Neuron (in vitro differentiated cells): ENCODE results near the gene SMPD1.
A peak's percentile ranks its signal among the peaks of the same experiment; 100 is the strongest.

Source experiments
- H2AFZ ChIP-seq: one replicate; pipeline ENCODE4 v1.6.1; 2013; ENCODE audit warnings: low read depth, mild to moderate bottlenecking, inconsistent platforms, low read length, moderate library complexity
- H3K27me3 ChIP-seq: one replicate; pipeline ENCODE4 v1.6.1; 2013; ENCODE audit warnings: low read length; ENCODE audit not compliant: insufficient read depth
- H3K36me3 ChIP-seq: one replicate; pipeline ENCODE4 v1.6.1; 2013; ENCODE audit warnings: low read length; ENCODE audit not compliant: insufficient read depth
- H3K4me1 ChIP-seq: one replicate; pipeline ENCODE4 v1.6.1; 2013; ENCODE audit warnings: low read length; ENCODE audit not compliant: insufficient read depth
- H3K4me3 ChIP-seq: 2 replicates; pipeline ENCODE4 v1.5.1; 2013; ENCODE audit warnings: mild to moderate bottlenecking, low read length, moderate library complexity
- H3K9me3 ChIP-seq: one replicate; pipeline ENCODE4 v1.6.1; 2013; ENCODE audit warnings: low read length

Gene SMPD1

DNA sequence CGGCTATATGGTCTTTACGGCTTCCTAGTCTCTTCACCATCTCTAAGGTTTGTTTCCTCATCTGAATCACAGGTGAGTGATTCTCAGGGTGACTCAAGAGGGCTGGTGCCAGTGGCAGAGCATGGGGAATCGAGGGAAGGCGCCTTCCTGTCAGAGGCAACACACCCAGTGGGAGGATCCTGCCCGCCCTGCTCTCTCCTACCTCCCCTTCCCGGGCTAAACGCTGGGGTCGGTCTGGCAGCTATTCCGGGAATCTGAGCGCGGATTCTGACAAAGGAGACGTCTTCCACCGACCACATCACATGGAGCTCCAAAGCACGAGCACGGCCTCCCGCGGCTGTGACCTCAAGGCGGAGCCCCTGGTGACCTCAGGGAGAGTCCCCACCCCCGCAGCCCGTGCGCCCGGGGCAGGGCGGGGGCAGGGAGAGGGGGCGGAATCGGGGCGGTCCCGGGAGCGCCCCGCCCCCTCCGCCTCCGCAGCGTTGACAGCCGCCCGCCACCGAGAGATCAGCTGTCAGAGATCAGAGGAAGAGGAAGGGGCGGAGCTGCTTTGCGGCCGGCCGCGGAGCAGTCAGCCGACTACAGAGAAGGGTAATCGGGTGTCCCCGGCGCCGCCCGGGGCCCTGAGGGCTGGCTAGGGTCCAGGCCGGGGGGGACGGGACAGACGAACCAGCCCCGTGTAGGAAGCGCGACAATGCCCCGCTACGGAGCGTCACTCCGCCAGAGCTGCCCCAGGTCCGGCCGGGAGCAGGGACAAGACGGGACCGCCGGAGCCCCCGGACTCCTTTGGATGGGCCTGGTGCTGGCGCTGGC is at the start of gene SMPD1:
Gene SMPD1, plus strand, starts transcription at position 570 of the 813 bp plus-strand sequence. Its CDS starts 125 bp downstream, at position 695.
- H3K4me3 ChIP-seq = peak within 1 kb of the TSS; percentile 67
- H3K27me3 ChIP-seq = no peaks in the 10 kb centered on the region
- H3K36me3 ChIP-seq = peaks cover 8% of the 10 kb centered on the region
- H2AFZ ChIP-seq = peak within 1 kb of the TSS; percentile 77
- H3K9me3 ChIP-seq = no peaks in the 10 kb centered on the region
- peaks cover 23% of the 10 kb centered on the region for H3K4me1 ChIP-seq

DNA sequence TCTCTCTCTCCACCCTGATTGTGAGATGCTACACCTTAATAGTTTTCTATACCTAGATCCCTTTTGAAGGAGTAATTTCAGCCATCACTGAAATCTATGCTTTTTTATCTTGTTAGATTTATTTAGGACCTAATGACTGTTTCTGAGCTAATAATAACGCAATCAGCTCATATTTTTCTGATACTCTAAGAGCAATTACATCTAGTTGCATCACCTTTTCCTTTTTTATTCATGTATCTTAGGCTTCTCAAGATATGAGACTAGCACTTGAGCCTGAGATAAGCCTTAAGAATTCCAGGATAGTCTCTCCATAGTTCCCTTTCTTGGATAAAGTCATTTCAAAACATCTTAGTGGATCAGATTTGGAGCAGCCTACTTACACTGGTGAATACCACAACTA is 44.9 kb upstream of the SMPD1 start:
- Histone ChIP-seq H3K36me3 (no peaks in the 10 kb centered on the region), H3K27me3 (peaks cover 7% of the 10 kb centered on the region), H3K9me3 (no peaks in the 10 kb centered on the region), H3K4me3 (no peak overlapping the region), H2AFZ (no peak overlapping the region), H3K4me1 (no peaks in the 10 kb centered on the region)

DNA sequence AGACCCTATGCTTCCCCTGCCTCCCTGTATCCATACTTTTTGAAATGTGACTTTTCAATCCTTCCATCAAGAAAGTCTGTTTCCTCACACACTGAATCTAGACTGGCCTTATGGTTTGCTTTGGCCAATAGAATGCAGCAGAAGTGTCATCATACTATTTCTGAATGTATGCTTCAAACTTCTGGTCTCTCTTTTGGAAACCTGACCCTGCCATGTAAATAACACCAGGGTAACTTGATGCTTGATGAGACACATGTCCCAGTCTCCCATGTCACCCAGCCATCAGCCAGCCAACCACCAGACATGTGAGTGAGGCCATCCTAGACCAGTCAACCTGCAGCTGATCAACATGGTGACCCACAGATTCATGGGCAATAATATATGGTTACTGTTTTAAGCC is 40.2 kb upstream of the SMPD1 start:
- no peak overlapping the region for H2AFZ ChIP-seq
- no peaks in the 10 kb centered on the region for H3K36me3 ChIP-seq
- H3K4me3 ChIP-seq = no peak overlapping the region
- H3K9me3 ChIP-seq = no peaks in the 10 kb centered on the region
- peaks cover 6% of the 10 kb centered on the region for H3K27me3 ChIP-seq
- H3K4me1 ChIP-seq = no peaks in the 10 kb centered on the region

DNA sequence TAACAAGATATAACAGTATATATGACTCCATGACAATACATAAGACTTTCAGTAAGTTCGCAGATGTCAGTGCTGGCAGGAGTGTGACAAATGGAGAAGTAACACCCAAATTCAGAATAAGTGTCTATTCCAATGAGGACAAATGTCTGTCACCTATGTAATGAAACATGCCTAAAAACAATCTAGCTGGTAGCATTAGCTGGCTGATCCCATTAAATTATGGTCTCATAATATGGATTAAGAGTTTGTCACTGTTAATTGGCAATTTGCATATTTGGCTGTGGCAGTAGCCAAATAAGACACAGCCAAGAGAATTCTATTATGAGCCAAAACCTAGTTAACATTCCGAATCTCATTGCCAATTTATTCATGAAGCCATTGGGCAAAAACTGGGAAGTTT is 39.8 kb upstream of the SMPD1 start:
- peaks cover 6% of the 10 kb centered on the region for H3K27me3 ChIP-seq
- no peaks in the 10 kb centered on the region for H3K9me3 ChIP-seq
- H3K36me3 ChIP-seq = no peaks in the 10 kb centered on the region
- no peak overlapping the region for H2AFZ ChIP-seq
- H3K4me1 ChIP-seq = no peaks in the 10 kb centered on the region
- no peak overlapping the region for H3K4me3 ChIP-seq

DNA sequence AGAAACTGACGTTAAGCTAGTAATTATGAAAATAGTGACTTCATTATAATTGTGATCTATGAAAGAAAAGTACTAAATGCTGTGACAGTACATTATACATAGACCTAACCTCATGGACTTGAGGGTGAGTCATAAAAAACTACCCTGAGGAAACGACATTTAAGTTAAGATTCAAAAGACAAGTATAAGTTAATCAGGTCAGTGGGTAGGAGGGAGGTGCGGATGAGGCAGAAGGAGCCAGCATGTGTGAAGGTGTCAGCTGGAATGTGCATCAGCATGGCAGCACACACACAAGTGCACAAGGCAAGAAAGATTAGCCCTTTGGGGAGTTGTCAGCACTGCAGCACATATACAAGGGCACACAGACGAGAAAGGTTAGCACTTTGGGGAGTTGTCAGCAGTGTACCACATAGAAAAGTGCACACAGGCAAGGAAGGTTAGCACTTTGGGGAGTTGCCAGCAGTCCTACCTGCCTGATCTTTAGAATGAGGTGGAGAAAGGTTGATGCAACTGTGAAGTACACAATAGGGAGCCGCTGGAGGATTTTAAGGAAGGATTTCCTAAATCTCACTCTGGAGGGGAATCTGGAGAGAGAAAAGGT is 38.4 kb upstream of the SMPD1 start:
- Histone ChIP-seq H3K9me3 (no peaks in the 10 kb centered on the region), H3K36me3 (no peaks in the 10 kb centered on the region), H3K4me3 (no peak overlapping the region), H3K27me3 (peaks cover 6% of the 10 kb centered on the region), H3K4me1 (no peaks in the 10 kb centered on the region), H2AFZ (no peak overlapping the region)

DNA sequence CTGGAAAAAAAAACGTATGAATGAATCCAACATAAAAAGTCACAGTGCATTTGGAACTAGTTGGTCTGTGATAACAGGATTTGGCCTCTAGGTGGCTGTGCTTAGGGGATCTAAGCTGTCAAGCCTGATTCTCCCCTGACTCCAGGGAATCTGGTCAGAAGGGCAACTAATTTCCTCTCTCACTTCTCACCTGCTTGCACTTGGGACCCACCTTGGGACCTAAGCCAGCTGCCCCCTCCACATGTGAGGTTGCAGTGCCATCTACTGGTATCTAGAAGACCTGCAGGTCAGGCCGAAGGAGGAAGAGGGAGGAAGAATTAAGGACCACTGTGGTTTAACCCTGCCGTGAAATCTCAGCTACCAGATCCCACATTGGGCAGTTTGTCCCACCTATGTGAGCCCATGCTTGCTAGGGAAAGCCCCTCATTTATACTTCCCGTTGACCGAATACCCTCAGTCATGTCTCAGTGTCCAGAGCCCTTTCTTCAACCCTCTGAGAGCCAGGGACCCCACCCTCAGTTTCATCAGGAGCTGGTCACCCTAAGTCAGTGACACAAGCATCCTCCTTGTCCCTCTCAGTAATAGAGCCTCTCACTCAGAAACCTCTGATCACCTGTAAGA is 36.8 kb upstream of the SMPD1 start:
- H3K9me3 ChIP-seq = no peaks in the 10 kb centered on the region
- H2AFZ ChIP-seq = no peak overlapping the region
- peaks cover 10% of the 10 kb centered on the region for H3K27me3 ChIP-seq
- peaks cover 6% of the 10 kb centered on the region for H3K4me1 ChIP-seq
- no peaks in the 10 kb centered on the region for H3K36me3 ChIP-seq
- no peak overlapping the region for H3K4me3 ChIP-seq

DNA sequence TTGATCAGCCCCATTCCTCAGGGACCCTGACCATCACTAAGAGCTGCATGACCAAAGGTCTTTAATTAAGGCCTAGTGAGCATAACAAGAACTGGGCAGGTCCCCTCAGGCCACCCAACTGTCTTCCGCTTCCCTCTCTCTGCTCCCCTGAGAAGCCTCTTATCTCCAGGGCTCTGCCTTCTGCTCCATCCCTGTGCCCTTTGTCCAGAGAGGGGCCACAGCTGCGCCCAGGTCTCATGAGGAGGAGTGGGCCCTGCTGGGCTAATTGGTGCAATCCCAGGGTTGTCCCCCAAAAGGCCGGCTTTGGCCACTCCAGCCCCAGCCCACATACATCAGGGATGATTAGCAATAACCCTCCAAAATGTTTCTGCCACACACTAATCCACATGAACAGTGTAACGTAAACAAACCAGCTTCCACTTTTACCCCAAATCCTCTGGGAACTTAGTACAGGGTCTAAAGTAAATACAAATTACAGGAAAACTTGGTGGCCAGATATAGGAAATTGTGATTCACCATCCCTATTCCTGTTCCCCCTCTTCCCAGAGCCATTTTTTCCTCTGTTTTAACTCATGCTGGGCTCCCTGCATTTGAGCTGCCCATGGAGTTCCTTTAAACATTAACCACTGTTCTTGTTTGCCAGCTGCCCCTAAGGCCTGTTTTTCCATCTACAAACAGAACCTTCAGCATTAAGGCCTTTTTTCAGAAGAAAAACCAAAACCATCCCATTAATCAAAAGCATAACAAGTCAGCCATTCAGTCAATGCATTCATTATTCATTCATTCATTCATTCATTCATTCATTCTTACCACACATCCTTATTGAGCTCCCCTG is 35.4 kb upstream of the SMPD1 start:
- Histone ChIP-seq H3K4me3 (no peak overlapping the region), H3K27me3 (peaks cover 10% of the 10 kb centered on the region), H3K4me1 (peaks cover 6% of the 10 kb centered on the region), H3K36me3 (no peaks in the 10 kb centered on the region), H3K9me3 (no peaks in the 10 kb centered on the region), H2AFZ (no peak overlapping the region)

DNA sequence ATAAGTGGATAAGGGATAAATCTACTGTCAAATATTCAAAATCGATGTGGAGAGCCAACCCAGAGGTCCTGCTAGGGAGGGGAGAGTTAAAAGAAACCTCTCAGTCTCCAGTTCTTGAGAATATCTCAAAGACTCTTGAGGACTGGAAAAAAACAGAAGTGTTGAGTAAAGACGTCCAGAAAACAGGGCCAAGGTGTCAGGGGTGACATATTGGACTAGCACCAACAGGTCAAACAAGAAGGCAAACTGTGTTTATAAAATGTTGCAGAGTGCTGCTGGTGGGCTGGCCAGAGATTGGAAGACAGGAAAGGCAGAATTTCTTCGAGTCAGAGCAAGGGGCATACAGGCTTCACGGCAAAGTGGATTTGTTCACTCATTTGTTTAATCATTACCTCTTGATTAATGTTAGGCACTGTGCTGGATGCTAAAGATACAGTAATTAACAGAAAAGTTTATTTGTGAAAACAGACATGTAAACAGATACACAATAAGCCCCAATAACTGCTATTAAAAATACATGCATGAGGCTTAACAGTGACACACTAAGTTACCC is 33.7 kb upstream of the SMPD1 start:
- no peaks in the 10 kb centered on the region for H3K9me3 ChIP-seq
- H3K36me3 ChIP-seq = no peaks in the 10 kb centered on the region
- H2AFZ ChIP-seq = no peak overlapping the region
- H3K4me1 ChIP-seq = peaks cover 6% of the 10 kb centered on the region
- no peak overlapping the region for H3K4me3 ChIP-seq
- peaks cover 10% of the 10 kb centered on the region for H3K27me3 ChIP-seq

DNA sequence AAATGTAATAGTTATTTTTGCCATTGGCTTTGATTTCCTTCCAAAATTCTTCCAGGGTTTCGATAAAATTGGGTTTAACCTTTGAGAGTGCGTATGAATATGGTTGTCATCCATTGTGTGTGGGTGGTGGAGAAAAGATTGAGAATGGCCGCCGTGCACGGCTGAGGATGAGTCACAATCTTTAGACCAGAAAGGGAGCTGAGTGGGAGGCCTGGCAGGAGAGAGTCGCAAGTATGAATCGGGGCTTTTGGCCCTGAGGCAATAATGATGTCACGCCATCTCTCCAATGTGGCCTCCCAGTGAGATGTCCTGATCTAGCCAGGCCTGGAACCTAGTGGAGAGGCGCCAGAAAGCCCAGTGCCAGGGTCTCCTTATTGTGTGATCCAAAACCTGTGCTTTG is 33.1 kb upstream of the SMPD1 start:
- Histone ChIP-seq H3K4me3 (no peak overlapping the region), H3K27me3 (peaks cover 4% of the 10 kb centered on the region), H3K36me3 (no peaks in the 10 kb centered on the region), H2AFZ (no peak overlapping the region), H3K9me3 (no peaks in the 10 kb centered on the region), H3K4me1 (peaks cover 6% of the 10 kb centered on the region)

DNA sequence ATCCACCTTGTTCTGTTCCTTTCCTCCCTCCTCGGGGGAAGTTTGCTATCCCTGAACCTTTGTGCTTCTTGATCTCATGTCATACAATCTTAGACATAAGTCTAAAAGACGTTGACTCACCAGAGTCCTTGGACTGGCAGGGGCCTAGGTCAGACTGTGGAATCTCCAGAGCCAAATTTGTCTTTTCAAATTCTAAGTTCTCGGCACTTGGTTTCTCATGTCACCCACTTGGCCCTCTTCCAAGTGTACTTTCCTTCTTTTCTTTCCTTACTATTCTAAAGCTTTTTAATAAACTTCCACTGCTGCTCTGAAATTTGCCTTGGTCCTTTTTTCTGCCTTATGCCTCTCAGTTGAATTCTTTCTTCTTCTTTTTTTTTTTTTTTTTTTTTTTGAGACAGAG is 30.1 kb upstream of the SMPD1 start:
- Histone ChIP-seq H3K4me1 (peaks cover 6% of the 10 kb centered on the region), H2AFZ (no peak overlapping the region)

DNA sequence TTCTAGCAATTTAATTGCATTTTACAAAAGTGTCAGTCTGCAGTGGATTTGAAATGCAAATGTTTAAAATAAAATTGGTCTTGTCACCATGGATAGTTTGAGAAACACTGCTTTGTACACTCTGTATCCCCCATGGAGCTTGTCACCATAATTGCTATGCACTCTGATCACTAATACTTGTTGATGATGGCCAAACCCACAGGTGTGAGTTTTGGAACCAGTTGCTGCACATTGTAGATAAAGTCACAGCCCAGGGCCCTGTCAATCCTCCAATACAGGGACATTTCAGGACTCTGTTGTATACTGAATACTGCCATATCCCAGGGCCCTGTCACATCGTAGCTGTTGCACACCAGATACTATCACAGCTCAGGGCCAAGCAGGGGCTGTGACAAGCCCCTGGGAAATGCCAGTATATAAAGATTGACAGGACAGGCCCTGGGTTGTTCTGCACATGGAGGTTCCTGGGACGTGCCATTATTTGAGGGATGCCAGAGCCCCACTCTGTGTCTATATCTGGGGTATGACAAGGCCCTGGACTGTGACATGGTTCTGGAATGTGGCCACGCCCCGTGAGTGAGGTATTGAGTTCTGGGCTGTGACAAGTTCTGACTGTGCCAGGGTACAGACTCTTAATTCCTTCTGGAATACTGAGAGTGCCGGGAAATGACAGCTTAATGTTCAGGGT is 27.9 kb upstream of the SMPD1 start:
- no peaks in the 10 kb centered on the region for H3K36me3 ChIP-seq
- no peak overlapping the region for H2AFZ ChIP-seq
- no peaks in the 10 kb centered on the region for H3K9me3 ChIP-seq
- peaks cover 2% of the 10 kb centered on the region for H3K4me1 ChIP-seq
- H3K4me3 ChIP-seq = no peak overlapping the region
- H3K27me3 ChIP-seq = peaks cover 9% of the 10 kb centered on the region

More for the DNA sequence above, 30.1 kb upstream of the SMPD1 start:
- Histone ChIP-seq H3K27me3 (peaks cover 4% of the 10 kb centered on the region), H3K4me3 (no peak overlapping the region), H3K9me3 (no peaks in the 10 kb centered on the region), H3K36me3 (no peaks in the 10 kb centered on the region)
